H9 (cell line): ENCODE measurements around the gene GRHPR. TPM values are rescaled to one million over a fixed set of nuclear protein-coding genes. Genes with fewer than 3 reads are reported as not detected.

Source experiments
- DNase-seq: peaks from one replicate; pipeline ENCODE4 v3.0.0-alpha.2; 2017
- H2AFZ ChIP-seq: one replicate; pipeline ENCODE4 v1.6.1; 2013; ENCODE audit warnings: mild to moderate bottlenecking, low read length, control low read depth, moderate library complexity
- H2AK5ac ChIP-seq: 2 replicates; pipeline ENCODE4 v1.6.1; 2013; ENCODE audit warnings: low read length, control low read depth, mixed read lengths; ENCODE audit not compliant: insufficient read length
- H2BK120ac ChIP-seq: one replicate; pipeline ENCODE4 v1.6.1; 2013; ENCODE audit warnings: low read depth, mild to moderate bottlenecking, low read length, control low read depth, inconsistent platforms; ENCODE audit not compliant: poor library complexity, severe bottlenecking
- H2BK12ac ChIP-seq: 2 replicates; pipeline ENCODE4 v1.6.1; 2013; ENCODE audit warnings: low read length, control low read depth, mixed read lengths, low read depth; ENCODE audit not compliant: insufficient read length
- H2BK15ac ChIP-seq: 2 replicates; pipeline ENCODE4 v1.6.1; 2013; ENCODE audit warnings: low read depth, low read length, control low read depth
- H2BK20ac ChIP-seq: one replicate; pipeline ENCODE4 v1.6.1; 2013; ENCODE audit warnings: low read depth, mild to moderate bottlenecking, low read length, control low read depth, inconsistent platforms; ENCODE audit not compliant: poor library complexity, severe bottlenecking
- H2BK5ac ChIP-seq: 2 replicates; pipeline ENCODE4 v1.6.1; 2013; ENCODE audit warnings: low read length, control low read depth, mixed read lengths; ENCODE audit not compliant: insufficient read length
- H3K14ac ChIP-seq: 2 replicates; pipeline ENCODE4 v1.6.1; 2013; ENCODE audit warnings: low read length, control low read depth; ENCODE audit not compliant: insufficient read depth
- H3K18ac ChIP-seq: 2 replicates; pipeline ENCODE4 v1.6.1; 2013; ENCODE audit warnings: low read depth, mild to moderate bottlenecking, mixed read lengths, low read length, control low read depth; ENCODE audit not compliant: insufficient read length
- H3K23ac ChIP-seq: 2 replicates; pipeline ENCODE4 v1.6.1; 2013; ENCODE audit warnings: low read length, control low read depth, mixed read lengths, low read depth; ENCODE audit not compliant: insufficient read length
- H3K23me2 ChIP-seq: 2 replicates; pipeline ENCODE4 v1.6.1; 2013; ENCODE audit warnings: low read depth, mild to moderate bottlenecking, mixed read lengths, low read length, control low read depth; ENCODE audit not compliant: insufficient read length, poor library complexity, severe bottlenecking
- H3K27ac ChIP-seq: 2 replicates; pipeline ENCODE4 v1.5.1; 2013; ENCODE audit warnings: low read length, control low read depth, mixed read lengths, low read depth; ENCODE audit not compliant: insufficient read length
- H3K27me3 ChIP-seq: 2 replicates; pipeline ENCODE4 v1.6.1; 2013; ENCODE audit warnings: low read length, control low read depth, inconsistent platforms; ENCODE audit not compliant: insufficient read depth
- H3K4ac ChIP-seq: 2 replicates; pipeline ENCODE4 v1.6.1; 2013; ENCODE audit warnings: low read depth, mild to moderate bottlenecking, control low read depth, inconsistent platforms, low read length, moderate library complexity
- H3K4me1 ChIP-seq: 2 replicates; pipeline ENCODE4 v1.6.1; 2013; ENCODE audit warnings: low read length, control low read depth, inconsistent platforms; ENCODE audit not compliant: insufficient read depth
- H3K4me2 ChIP-seq: 2 replicates; pipeline ENCODE4 v1.6.1; 2013; ENCODE audit warnings: low read length, control low read depth, mixed read lengths; ENCODE audit not compliant: insufficient read length, insufficient read depth
- H3K56ac ChIP-seq: 2 replicates; pipeline ENCODE4 v1.6.1; 2013; ENCODE audit warnings: low read depth, mild to moderate bottlenecking, mixed read lengths, low read length, control low read depth; ENCODE audit not compliant: insufficient read length
- H3K79me1 ChIP-seq: 2 replicates; pipeline ENCODE4 v1.6.1; 2013; ENCODE audit warnings: low read depth, mild to moderate bottlenecking, moderate library complexity, low read length, control low read depth, inconsistent platforms; ENCODE audit not compliant: insufficient read depth, poor library complexity, severe bottlenecking
- H3K79me2 ChIP-seq: 2 replicates; pipeline ENCODE4 v1.6.1; 2013; ENCODE audit warnings: low read length, control low read depth, inconsistent platforms; ENCODE audit not compliant: insufficient read depth
- H3K9ac ChIP-seq: 2 replicates; pipeline ENCODE4 v1.6.1; 2013; ENCODE audit warnings: low read length, control low read depth, mixed read lengths; ENCODE audit not compliant: insufficient read length; ENCODE audit errors: extremely low read depth
- H3K9me3 ChIP-seq: one replicate; pipeline ENCODE4 v1.6.1; 2013; ENCODE audit warnings: low read depth, low read length, inconsistent platforms; ENCODE audit not compliant: control insufficient read depth
- H3T11ph ChIP-seq: one replicate; pipeline ENCODE4 v1.6.1; 2013; ENCODE audit warnings: mild to moderate bottlenecking, low read length, control low read depth, inconsistent platforms
- H4K20me1 ChIP-seq: one replicate; pipeline ENCODE4 v1.6.1; 2013; ENCODE audit not compliant: control insufficient read depth, insufficient read length, insufficient read depth
- H4K5ac ChIP-seq: 2 replicates; pipeline ENCODE4 v1.6.1; 2013; ENCODE audit warnings: low read depth, mild to moderate bottlenecking, mixed read lengths, low read length, control low read depth; ENCODE audit not compliant: insufficient read length
- H4K8ac ChIP-seq: replicated peaks from 2 replicates; pipeline ENCODE4 v1.6.1; 2013; ENCODE audit warnings: low read length, control low read depth, mixed read lengths, low read depth; ENCODE audit not compliant: insufficient read length
- H4K91ac ChIP-seq: 2 replicates; pipeline ENCODE4 v1.6.1; 2013; ENCODE audit warnings: low read depth, mild to moderate bottlenecking, moderate library complexity, mixed read lengths, low read length, control low read depth; ENCODE audit not compliant: insufficient read length
- H3K27ac Mint-ChIP-seq, 3 experiments: 2 replicates in 2 of 3; 3 replicates in 1 of 3; pipeline ENCODE4 v1.8.0; 2020 to 2021; ENCODE audit warnings: mixed read lengths in 3 of 3, mild to moderate bottlenecking in 1 of 3, moderate library complexity in 1 of 3
- H3K27me3 Mint-ChIP-seq: 2 replicates; pipeline ENCODE4 v1.8.0; 2021; ENCODE audit warnings: low read depth, mild to moderate bottlenecking, moderate library complexity, mixed read lengths
- H3K36me3 Mint-ChIP-seq, 3 experiments: 2 replicates in 2 of 3; 3 replicates in 1 of 3; pipeline ENCODE4 v1.8.0; 2020 to 2021; ENCODE audit warnings: low read depth in 3 of 3, mixed read lengths in 3 of 3; ENCODE audit not compliant: insufficient read depth in 1 of 3
- H3K4me1 Mint-ChIP-seq, 2 experiments: 2 replicates each; pipeline ENCODE4 v1.8.0; 2020; ENCODE audit warnings: mixed read lengths in 2 of 2
- H3K4me3 Mint-ChIP-seq, 2 experiments: 2 replicates in 1 of 2; 3 replicates in 1 of 2; pipeline ENCODE4 v1.8.0; 2020 to 2021; ENCODE audit warnings: mild to moderate bottlenecking in 2 of 2, mixed read lengths in 2 of 2, moderate library complexity in 1 of 2
- H3K9me3 Mint-ChIP-seq, 2 experiments: 2 replicates in 1 of 2; 3 replicates in 1 of 2; pipeline ENCODE4 v1.8.0; 2020; ENCODE audit warnings: mild to moderate bottlenecking in 2 of 2, mixed read lengths in 2 of 2, moderate library complexity in 1 of 2
- WGBS: extraction: QIAGEN DNeasy Blood & Tissue Kit; methylation state at CpG from one replicate; pipeline ENCODE4 v1.1.7; 2013; ENCODE audit warnings: missing lambda C conversion rate, low lambda C conversion rate, mixed read lengths; ENCODE audit not compliant: insufficient read length; ENCODE audit errors: extremely low coverage; 5-methylcytosine and 5-hydroxymethylcytosine counted together
- long read RNA-seq: library from polyadenylated mRNA; unstranded; transcript quantifications from one replicate; pipeline ENCODE4 v2.0.0, GENCODE V29; 2020
- total RNA-seq: library from RNA; stranded (reverse); gene quantifications from 2 replicates; pipeline ENCODE4 v1.2.1, GENCODE V29; 2021
- TF ChIP-seq, protein P1 (sequence below): fragments of 200-600 bp; sonication (generic); conservative IDR thresholded peaks from 3 replicates; pipeline ENCODE4 v1.8.0; 2021; ENCODE audit warnings: antibody characterized with exemption, mild to moderate bottlenecking

Gene GRHPR
- 97.2 and 97.9 TPM in 2 replicates for total RNA-seq
- long read RNA-seq, full-length matches to known transcripts, result 188 of 234 reads
- long read RNA-seq, partial matches to known transcripts, result 11 of 234 reads
- long read RNA-seq, other reads (novel, unspliced or antisense), result 35 of 234 reads

DNA sequence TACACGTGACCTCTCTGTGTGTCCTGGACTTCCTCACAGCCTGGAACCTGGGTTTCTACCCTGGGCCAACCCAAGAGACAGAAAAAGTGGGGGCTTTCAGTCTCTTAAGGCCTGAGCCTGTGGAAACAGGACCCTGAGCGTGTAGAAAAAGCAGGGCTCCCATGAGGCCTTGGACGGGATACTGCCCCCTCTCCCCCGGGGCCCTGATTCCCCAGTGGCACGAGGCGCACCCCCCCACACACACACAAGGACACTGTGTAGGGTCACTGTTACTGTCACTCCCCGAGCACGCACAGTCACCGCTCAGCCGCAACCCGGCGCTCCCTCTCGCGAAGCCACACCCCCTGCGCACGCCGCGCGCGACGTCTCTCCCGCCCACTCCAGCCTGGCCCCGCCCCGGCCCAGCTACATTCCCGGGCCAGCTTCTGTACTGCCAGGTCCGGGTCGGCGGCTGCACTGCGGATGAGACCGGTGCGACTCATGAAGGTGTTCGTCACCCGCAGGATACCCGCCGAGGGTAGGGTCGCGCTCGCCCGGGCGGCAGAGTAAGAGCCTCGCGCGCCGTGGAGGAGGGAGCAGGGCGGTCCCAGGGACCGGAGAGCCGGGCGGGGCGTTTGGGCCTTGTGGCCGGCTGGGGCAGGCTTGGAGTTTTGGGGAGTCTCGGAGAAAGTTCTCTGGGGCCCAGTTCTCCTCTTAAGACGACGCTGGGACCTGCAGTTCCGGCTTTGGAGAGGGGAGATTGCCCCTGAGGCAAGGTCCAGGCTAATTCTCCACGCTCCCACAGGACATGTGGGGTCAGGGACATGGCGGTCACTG lies at the start of gene GRHPR:
Gene GRHPR, plus strand, starts transcription at position 408 of the 816 bp plus-strand sequence. Its CDS starts 55 bp downstream, at position 463.
- H3K4me1 Mint-ChIP-seq, result peaks cover 17 to 19% of the 10 kb centered on the region in 2 experiments
- peaks cover 4% of the 10 kb centered on the region; the same call in 1 of the 2 replicates for H3K4me1 ChIP-seq
- H3K27me3 Mint-ChIP-seq, result no peaks in the 10 kb centered on the region
- no peak within 1 kb of the TSS for H2BK20ac ChIP-seq
- peak within 1 kb of the TSS; percentile 82 for H3K4me2 ChIP-seq
- H2AK5ac ChIP-seq, result no peak within 1 kb of the TSS
- no peaks in the 10 kb centered on the region for H3K9me3 Mint-ChIP-seq
- H3K27ac Mint-ChIP-seq, result peak within 1 kb of the TSS; percentile 85 to 97 (median 96); a peak in 6 of 7 replicates
- peak within 1 kb of the TSS; percentile 94 for H3K9ac ChIP-seq
- no peak within 1 kb of the TSS for H2BK12ac ChIP-seq
- H3K56ac ChIP-seq, result no peak within 1 kb of the TSS
- no peak within 1 kb of the TSS for H2BK15ac ChIP-seq
- peak within 1 kb of the TSS; percentile 85 for H3K18ac ChIP-seq
- H3K4ac ChIP-seq, result no peak within 1 kb of the TSS
- H3K14ac ChIP-seq, result peak within 1 kb of the TSS; percentile 92
- no peak within 1 kb of the TSS for H2BK120ac ChIP-seq
- peaks cover 10% of the 10 kb centered on the region for H3K23me2 ChIP-seq
- H3K9me3 ChIP-seq, result no peaks in the 10 kb centered on the region
- peak within 1 kb of the TSS; percentile 95 to 97 for H3K4me3 Mint-ChIP-seq
- H3T11ph ChIP-seq, result no peak within 1 kb of the TSS
- H3K36me3 Mint-ChIP-seq, result peaks cover 15 to 19% (median 18%) of the 10 kb centered on the region in 3 experiments
- no peak within 1 kb of the TSS for H2BK5ac ChIP-seq
- H4K91ac ChIP-seq, result no peak within 1 kb of the TSS
- no peaks in the 10 kb centered on the region for H3K27me3 ChIP-seq
- no peak within 1 kb of the TSS for H2AFZ ChIP-seq
- TF ChIP-seq, protein P1, sequence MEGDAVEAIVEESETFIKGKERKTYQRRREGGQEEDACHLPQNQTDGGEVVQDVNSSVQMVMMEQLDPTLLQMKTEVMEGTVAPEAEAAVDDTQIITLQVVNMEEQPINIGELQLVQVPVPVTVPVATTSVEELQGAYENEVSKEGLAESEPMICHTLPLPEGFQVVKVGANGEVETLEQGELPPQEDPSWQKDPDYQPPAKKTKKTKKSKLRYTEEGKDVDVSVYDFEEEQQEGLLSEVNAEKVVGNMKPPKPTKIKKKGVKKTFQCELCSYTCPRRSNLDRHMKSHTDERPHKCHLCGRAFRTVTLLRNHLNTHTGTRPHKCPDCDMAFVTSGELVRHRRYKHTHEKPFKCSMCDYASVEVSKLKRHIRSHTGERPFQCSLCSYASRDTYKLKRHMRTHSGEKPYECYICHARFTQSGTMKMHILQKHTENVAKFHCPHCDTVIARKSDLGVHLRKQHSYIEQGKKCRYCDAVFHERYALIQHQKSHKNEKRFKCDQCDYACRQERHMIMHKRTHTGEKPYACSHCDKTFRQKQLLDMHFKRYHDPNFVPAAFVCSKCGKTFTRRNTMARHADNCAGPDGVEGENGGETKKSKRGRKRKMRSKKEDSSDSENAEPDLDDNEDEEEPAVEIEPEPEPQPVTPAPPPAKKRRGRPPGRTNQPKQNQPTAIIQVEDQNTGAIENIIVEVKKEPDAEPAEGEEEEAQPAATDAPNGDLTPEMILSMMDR, result no peak
- no CpG with 5 or more reads among the region's 56 CpGs for WGBS
- peaks cover 4% of the 10 kb centered on the region for H3K79me1 ChIP-seq
- H3K79me2 ChIP-seq, result peaks cover 6% of the 10 kb centered on the region; the same call in 1 of the 2 replicates
- DNase-seq, result peak; percentile 78
- H3K23ac ChIP-seq, result no peak within 1 kb of the TSS
- no peak within 1 kb of the TSS for H4K5ac ChIP-seq
- no peaks in the 10 kb centered on the region for H4K20me1 ChIP-seq
- H4K8ac ChIP-seq, result no peak within 1 kb of the TSS
- H3K27ac ChIP-seq, result no peak within 1 kb of the TSS
